Caki2 (cell line): ENCODE measurements around the gene ARHGEF3. TPM values are rescaled to one million over a fixed set of nuclear protein-coding genes. Genes with fewer than 3 reads are reported as not detected.
"Not testable (repeated sequence)": the region's sequence is repeated elsewhere in the genome, so short reads cannot be mapped to it uniquely, and the experiment has no call there.

Experiments used
- DNase-seq: peaks from one replicate; pipeline ENCODE4 v3.0.0-alpha.2; 2015; ENCODE audit warnings: low read depth
- in situ Hi-C: cut with HindIII; loops from 2 replicates; pipeline ENCODE4 v1.10.0; 2016; ENCODE audit warnings: low sequenced_read_pairs, low pct_unique_long_range_greater_than_20kb, mixed read lengths
- total RNA-seq: library from RNA; depleted of rRNA; stranded (reverse); fragments of >200 nt; shearing (Covaris generic); gene quantifications from 2 replicates; pipeline ENCODE4 v1.2.3, GENCODE V29; 2014; ENCODE audit warnings: low replicate concordance

Gene ARHGEF3
- total RNA-seq, 1 experiment from 2014 or later: 4.6 TPM

- in situ Hi-C loops: no loop called here
- peak; percentile 85 for DNase-seq
These were observed 43.2 kb downstream of the ARHGEF3 start for GRCh38 chr3:56758539-56758981.

GRCh38 chr3:56758042-56758441 lies 43.7 kb downstream of the ARHGEF3 start:
- not testable (repeated sequence) for DNase-seq

GRCh38 chr3:56754741-56755417 lies 46.9 kb downstream of the ARHGEF3 start:
- in situ Hi-C loops: no loop called here
- DNase-seq: no peak

More at GRCh38 chr3:56758042-56758441, 43.7 kb downstream of the ARHGEF3 start:
- in situ Hi-C loops: not testable (repeated sequence)

GRCh38 chr3:56753206-56753820 lies 48.4 kb downstream of the ARHGEF3 start:
- in situ Hi-C loops: no loop called here
- DNase-seq: no peak

GRCh38 chr3:56751056-56751707 lies 50.6 kb downstream of the ARHGEF3 start:
- in situ Hi-C loops: no loop called here
- DNase-seq: no peak

GRCh38 chr3:56748663-56749231 lies 53.0 kb downstream of the ARHGEF3 start:
- in situ Hi-C loops: no loop called here
- DNase-seq: no peak

- in situ Hi-C loops: no loop called here
- DNase-seq: no peak
These were observed 54.6 kb downstream of the ARHGEF3 start for GRCh38 chr3:56747150-56747549.

GRCh38 chr3:56744016-56744415 lies 57.7 kb downstream of the ARHGEF3 start:
- in situ Hi-C loops: no loop called here
- DNase-seq: no peak

- DNase-seq: no peak
- in situ Hi-C loops: no loop called here
These were observed 58.9 kb downstream of the ARHGEF3 start for GRCh38 chr3:56742887-56743286.

- in situ Hi-C loops: no loop called here
- no peak for DNase-seq
These were observed 62.7 kb downstream of the ARHGEF3 start for GRCh38 chr3:56739036-56739435.

GRCh38 chr3:56737006-56737405 lies 64.7 kb downstream of the ARHGEF3 start:
- in situ Hi-C loops: no loop called here
- DNase-seq: no peak

GRCh38 chr3:56732109-56732508 lies 69.6 kb downstream of the ARHGEF3 start:
- in situ Hi-C loops: no loop called here
- no peak for DNase-seq

GRCh38 chr3:56725175-56725574 lies 76.6 kb downstream of the ARHGEF3 start:
- in situ Hi-C loops: no loop called here
- DNase-seq: no peak

GRCh38 chr3:56724676-56725075 lies 77.1 kb downstream of the ARHGEF3 start:
- in situ Hi-C loops: no loop called here
- DNase-seq: peak; percentile 29

GRCh38 chr3:56720849-56721248 lies 80.9 kb downstream of the ARHGEF3 start:
- no peak for DNase-seq
- in situ Hi-C loops: no loop called here

- in situ Hi-C loops, DNase-seq: not testable (repeated sequence)
These were observed 82.9 kb downstream of the ARHGEF3 start for GRCh38 chr3:56718809-56719208.

- in situ Hi-C loops: no loop called here
- no peak for DNase-seq
These were observed 90.4 kb downstream of the ARHGEF3 start for GRCh38 chr3:56711344-56711743.

- in situ Hi-C loops, DNase-seq: not testable (repeated sequence)
These were observed 94.3 kb downstream of the ARHGEF3 start for GRCh38 chr3:56707412-56707811.

GRCh38 chr3:56706629-56707028 lies 95.1 kb downstream of the ARHGEF3 start:
- in situ Hi-C loops: no loop called here
- no peak for DNase-seq
